ENCODE results near the gene MIEF1. TPM values are rescaled to one million over a fixed set of nuclear protein-coding genes. Genes with fewer than 3 reads are reported as not detected.

Gene MIEF1
- 10 to 100 TPM; 19.7 to 21.7 (median 20.9) TPM for total RNA-seq

DNA sequence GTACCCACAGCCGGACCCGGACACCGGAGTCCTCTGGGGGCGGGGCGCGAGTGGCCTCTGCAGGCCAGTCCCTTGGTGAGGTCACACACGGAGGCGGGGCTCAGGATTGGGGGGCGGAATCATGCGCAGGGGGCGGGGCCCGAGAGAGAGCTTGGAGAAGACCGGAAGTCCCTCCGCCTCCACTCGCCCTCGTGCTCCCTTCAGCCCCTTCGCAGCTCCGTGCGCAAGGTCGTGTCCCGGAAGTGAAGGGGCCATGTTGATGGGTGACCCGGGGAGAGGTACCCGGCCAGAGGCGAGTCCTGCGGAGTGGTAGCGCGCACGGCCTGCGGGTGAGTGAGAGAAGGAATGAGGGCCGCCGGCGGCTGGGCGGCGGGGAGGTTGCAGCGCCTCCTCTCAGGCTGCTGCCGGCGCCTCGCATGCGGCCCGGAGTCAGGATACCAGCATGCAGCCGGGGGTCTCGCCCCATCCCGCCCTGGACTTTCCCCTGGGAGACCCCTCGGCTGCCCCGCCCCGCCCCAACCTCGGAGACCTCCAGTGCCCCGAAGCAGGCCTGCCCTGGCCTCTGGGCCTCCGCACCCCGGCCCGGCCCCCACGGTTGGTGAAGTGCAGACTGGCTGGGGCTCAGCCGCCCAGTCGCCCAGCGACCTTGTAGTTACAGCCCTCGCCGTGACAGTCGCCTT, at the start of gene MIEF1:
Gene MIEF1 (plus strand): TSS at position 182 of the 680 bp plus-strand sequence. CDS start 9,005 bp downstream, outside the sequence.
- H3K27me3 ChIP-seq: no peaks in the 10 kb centered on the region
- intact Hi-C loops (cut with DNase I): no loop called here
- 0% methylated on average over 25 of the region's 58 CpGs for WGBS
- H3K4me1 ChIP-seq: peaks cover 41 to 62% (median 53%) of the 10 kb centered on the region in 4 donors
- no peaks in the 10 kb centered on the region for H3K9me3 ChIP-seq
- H3K4me3 ChIP-seq: peak within 1 kb of the TSS; percentile 80 to 100 (median 98)
- TF ChIP-seq POLR2A (IDR thresholded peaks at IDR 0.05; ENCODE audit: low read depth): no peak
- TF ChIP-seq CTCF (IDR thresholded peaks at IDR 0.05): peak in 2 of 3 experiments; percentile 14 to 16
- TF ChIP-seq EP300 (IDR thresholded peaks at IDR 0.05): no peak
- peak; percentile 84 to 97 for TF ChIP-seq POLR2AphosphoS5 (IDR thresholded peaks at IDR 0.05)
- peaks cover 14 to 37% (median 33%) of the 10 kb centered on the region in 4 donors for H3K36me3 ChIP-seq
- DNase-seq (ENCODE audit: extremely low spot score): peak; percentile 100
- peak within 1 kb of the TSS; percentile 81 to 92 (median 85) for H3K27ac ChIP-seq (replicated peaks in 1 of 4)

GRCh38 chr22:39452740-39453040, 49.4 kb upstream of the MIEF1 start:
- Histone ChIP-seq H3K36me3 (no peaks in the 10 kb centered on the region), H3K4me1 (peaks cover 0 to 14% (median 12%) of the 10 kb centered on the region in 4 donors), H3K27me3 (peaks cover 0 to 39% (median 12%) of the 10 kb centered on the region in 4 donors), H3K27ac (replicated peaks in 1 of 4) (peak overlapping the region in 1 of 4 donors; percentile 7), H3K9me3 (no peaks in the 10 kb centered on the region), H3K4me3 (no peak overlapping the region)
- intact Hi-C loops (cut with DNase I): no loop called here
- DNase-seq (ENCODE audit: extremely low spot score): no peak
- WGBS: 70% methylated on average over 5 of the region's 6 CpGs
- TF ChIP-seq POLR2A (IDR thresholded peaks at IDR 0.05; ENCODE audit: low read depth) (no peak), POLR2AphosphoS5 (IDR thresholded peaks at IDR 0.05) (no peak), EP300 (IDR thresholded peaks at IDR 0.05) (no peak), CTCF (IDR thresholded peaks at IDR 0.05) (no peak)

DNA sequence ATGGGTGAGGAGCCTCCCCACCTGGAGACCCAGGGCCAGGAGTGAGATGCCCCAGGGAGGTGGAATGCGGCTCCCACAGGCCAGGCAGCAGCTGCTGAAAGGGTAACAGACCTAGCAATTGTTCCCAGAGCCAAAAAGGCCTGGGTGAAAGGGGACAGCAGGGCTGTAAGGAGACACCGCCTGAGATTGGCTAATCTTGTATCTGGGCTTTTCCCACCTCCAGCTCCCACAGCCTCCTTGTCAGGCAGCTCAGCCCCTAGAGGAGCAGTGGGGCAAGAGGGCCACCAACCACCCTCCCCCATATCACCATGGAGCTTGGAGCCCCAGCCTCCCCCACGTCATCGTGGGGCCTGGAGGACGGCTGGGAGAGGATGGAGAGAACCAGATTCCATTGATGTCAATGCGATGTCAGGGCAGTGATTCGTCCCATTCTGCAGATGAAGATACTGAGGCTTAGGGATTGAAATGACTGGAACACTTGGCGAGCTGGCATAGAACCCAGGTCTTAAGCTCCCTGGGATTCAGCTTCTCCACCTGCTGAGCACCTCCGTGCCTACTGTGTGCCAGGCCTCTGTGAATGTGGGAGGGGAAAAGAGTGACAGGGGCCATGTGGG, 48.2 kb upstream of the MIEF1 start:
- no peak for TF ChIP-seq POLR2AphosphoS5 (IDR thresholded peaks at IDR 0.05)
- no peak for TF ChIP-seq CTCF (IDR thresholded peaks at IDR 0.05)
- no peak for TF ChIP-seq POLR2A (IDR thresholded peaks at IDR 0.05; ENCODE audit: low read depth)
- TF ChIP-seq EP300 (IDR thresholded peaks at IDR 0.05): no peak
- WGBS: 79% methylated on average over 6 of the region's 9 CpGs
- no peaks in the 10 kb centered on the region for H3K36me3 ChIP-seq
- no peak for DNase-seq (ENCODE audit: extremely low spot score)
- peaks cover 0 to 39% (median 20%) of the 10 kb centered on the region in 4 donors for H3K27me3 ChIP-seq
- intact Hi-C loops (cut with DNase I): no loop called here
- no peaks in the 10 kb centered on the region for H3K9me3 ChIP-seq
- H3K27ac ChIP-seq (replicated peaks in 1 of 4): peak overlapping the region in 1 of 4 donors; percentile 23
- no peak overlapping the region for H3K4me3 ChIP-seq
- peaks cover 5 to 24% (median 22%) of the 10 kb centered on the region in 4 donors for H3K4me1 ChIP-seq

GRCh38 chr22:39454385-39454871, 47.7 kb upstream of the MIEF1 start:
- peaks cover 0 to 40% (median 20%) of the 10 kb centered on the region in 4 donors for H3K27me3 ChIP-seq
- no peak for TF ChIP-seq POLR2A (IDR thresholded peaks at IDR 0.05; ENCODE audit: low read depth)
- TF ChIP-seq CTCF (IDR thresholded peaks at IDR 0.05): no peak
- no peak for TF ChIP-seq POLR2AphosphoS5 (IDR thresholded peaks at IDR 0.05)
- TF ChIP-seq EP300 (IDR thresholded peaks at IDR 0.05): no peak
- intact Hi-C loops (cut with DNase I): no loop called here
- no peak for DNase-seq (ENCODE audit: extremely low spot score)
- WGBS: 81% methylated on average over 4 of the region's 7 CpGs
- H3K4me1 ChIP-seq: peaks cover 5 to 24% (median 22%) of the 10 kb centered on the region in 4 donors
- H3K9me3 ChIP-seq: no peaks in the 10 kb centered on the region
- H3K4me3 ChIP-seq: no peak overlapping the region
- H3K36me3 ChIP-seq: no peaks in the 10 kb centered on the region
- H3K27ac ChIP-seq (replicated peaks in 1 of 4): peak overlapping the region in 1 of 4 donors; percentile 33

Data from esophagus muscularis mucosa (tissue), 4 donors.